Kidney epithelial cell (primary cell): ENCODE data around the gene FIBCD1. TPM values are rescaled to one million over a fixed set of nuclear protein-coding genes. Genes with fewer than 3 reads are reported as not detected.

ENCODE experiments used
- DNase-seq: peaks from one replicate; pipeline ENCODE4 v3.0.0-alpha.2; 2010; ENCODE audit warnings: low read depth
- H3K27me3 ChIP-seq: 2 replicates; pipeline ENCODE4 v1.6.0; 2011; ENCODE audit warnings: low read length; ENCODE audit not compliant: control insufficient read depth, insufficient read depth
- H3K36me3 ChIP-seq: 2 replicates; pipeline ENCODE4 v1.5.1; 2011; ENCODE audit warnings: low read length; ENCODE audit not compliant: control insufficient read depth, insufficient read depth
- H3K4me3 ChIP-seq: 2 replicates; pipeline ENCODE4 v1.5.1; 2011; ENCODE audit warnings: low read depth, mild to moderate bottlenecking, control low read depth, low read length
- total RNA-seq: library from RNA; depleted of rRNA; stranded (reverse); fragments of >200 nt; gene quantifications from 2 replicates; pipeline ENCODE4 v1.2.3, GENCODE V29; 2015
- TF ChIP-seq, protein P1 (sequence below): IDR thresholded peaks from 2 replicates; pipeline ENCODE4 v1.5.1; 2011; ENCODE audit warnings: mild to moderate bottlenecking, moderate library complexity, low read length, control low read depth, inconsistent platforms; ENCODE audit not compliant: insufficient read depth, poor library complexity, severe bottlenecking

The FIBCD1 gene
- total RNA-seq, 1 donor from 2014 or later = 2.6 TPM

DNA sequence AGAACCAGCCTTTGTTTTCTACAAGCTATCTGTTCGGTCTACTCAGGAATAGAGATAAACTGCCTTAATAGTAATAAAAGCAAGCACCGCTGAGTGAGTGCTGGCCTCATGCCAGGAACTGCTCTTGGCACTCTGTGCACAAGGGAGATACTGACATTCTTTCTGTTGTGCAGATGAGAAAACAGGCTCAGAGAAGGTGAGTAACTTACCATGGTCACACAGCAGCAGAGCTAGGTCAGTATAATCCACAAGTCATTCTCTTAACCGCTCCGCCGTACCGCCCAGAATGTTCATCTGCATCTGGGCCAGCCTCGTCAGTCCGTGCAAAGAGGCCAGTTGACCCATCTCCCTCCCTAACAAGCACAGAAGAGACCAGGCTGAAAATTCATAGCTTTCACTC is 69.8 kb downstream of the FIBCD1 start:
- Histone ChIP-seq H3K36me3 (peaks cover 3% of the 10 kb centered on the region), H3K4me3 (no peak overlapping the region), H3K27me3 (no peaks in the 10 kb centered on the region)
- DNase-seq = no peak
- TF ChIP-seq, protein P1, sequence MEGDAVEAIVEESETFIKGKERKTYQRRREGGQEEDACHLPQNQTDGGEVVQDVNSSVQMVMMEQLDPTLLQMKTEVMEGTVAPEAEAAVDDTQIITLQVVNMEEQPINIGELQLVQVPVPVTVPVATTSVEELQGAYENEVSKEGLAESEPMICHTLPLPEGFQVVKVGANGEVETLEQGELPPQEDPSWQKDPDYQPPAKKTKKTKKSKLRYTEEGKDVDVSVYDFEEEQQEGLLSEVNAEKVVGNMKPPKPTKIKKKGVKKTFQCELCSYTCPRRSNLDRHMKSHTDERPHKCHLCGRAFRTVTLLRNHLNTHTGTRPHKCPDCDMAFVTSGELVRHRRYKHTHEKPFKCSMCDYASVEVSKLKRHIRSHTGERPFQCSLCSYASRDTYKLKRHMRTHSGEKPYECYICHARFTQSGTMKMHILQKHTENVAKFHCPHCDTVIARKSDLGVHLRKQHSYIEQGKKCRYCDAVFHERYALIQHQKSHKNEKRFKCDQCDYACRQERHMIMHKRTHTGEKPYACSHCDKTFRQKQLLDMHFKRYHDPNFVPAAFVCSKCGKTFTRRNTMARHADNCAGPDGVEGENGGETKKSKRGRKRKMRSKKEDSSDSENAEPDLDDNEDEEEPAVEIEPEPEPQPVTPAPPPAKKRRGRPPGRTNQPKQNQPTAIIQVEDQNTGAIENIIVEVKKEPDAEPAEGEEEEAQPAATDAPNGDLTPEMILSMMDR = no peak

DNA sequence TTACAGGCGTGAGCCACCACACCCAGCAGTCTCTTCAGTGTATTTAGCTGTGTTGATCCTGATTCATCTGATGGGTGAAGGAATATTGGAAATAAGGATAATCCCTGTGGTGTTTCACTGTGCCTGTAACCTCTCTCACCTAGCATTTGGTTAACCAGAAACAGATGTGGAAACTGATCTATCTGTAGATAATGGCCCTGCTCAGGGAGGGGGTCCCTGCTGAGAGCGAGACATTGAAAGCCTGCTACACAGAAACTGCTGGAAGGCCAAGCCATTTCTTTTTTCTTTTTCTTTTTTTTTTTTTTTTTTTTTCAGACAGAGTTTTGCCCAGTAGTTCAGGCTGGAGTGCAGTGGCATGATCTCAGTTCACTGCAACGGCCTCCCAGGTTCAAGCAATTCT is 70.8 kb downstream of the FIBCD1 start:
- Histone ChIP-seq H3K27me3 (no peaks in the 10 kb centered on the region), H3K36me3 (peaks cover 3% of the 10 kb centered on the region), H3K4me3 (no peak overlapping the region)
- DNase-seq = no peak
- TF ChIP-seq, protein P1 = no peak

DNA sequence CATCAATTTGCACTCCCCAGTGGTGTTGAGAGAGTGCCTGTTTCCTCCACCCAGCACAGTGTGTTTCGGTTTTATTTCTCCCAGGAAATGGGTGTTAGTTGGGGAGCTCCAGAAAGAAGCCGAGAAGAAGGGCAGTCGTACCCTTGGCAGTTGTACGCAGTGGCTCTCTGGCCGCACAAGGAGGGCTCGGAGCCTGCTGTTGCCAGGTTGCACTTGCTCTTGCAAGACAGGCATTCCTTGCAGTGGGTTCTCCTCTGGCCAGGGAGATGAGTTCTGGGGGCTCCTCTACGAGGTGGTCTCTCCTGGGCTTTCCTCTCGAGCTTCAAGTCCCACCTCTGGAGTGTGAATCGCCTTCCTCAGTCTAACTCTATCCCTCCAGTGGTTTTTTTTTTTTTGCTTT is 71.5 kb downstream of the FIBCD1 start:
- Histone ChIP-seq H3K4me3 (no peak overlapping the region), H3K36me3 (peaks cover 1% of the 10 kb centered on the region), H3K27me3 (no peaks in the 10 kb centered on the region)
- DNase-seq = no peak
- TF ChIP-seq, protein P1 = no peak

DNA sequence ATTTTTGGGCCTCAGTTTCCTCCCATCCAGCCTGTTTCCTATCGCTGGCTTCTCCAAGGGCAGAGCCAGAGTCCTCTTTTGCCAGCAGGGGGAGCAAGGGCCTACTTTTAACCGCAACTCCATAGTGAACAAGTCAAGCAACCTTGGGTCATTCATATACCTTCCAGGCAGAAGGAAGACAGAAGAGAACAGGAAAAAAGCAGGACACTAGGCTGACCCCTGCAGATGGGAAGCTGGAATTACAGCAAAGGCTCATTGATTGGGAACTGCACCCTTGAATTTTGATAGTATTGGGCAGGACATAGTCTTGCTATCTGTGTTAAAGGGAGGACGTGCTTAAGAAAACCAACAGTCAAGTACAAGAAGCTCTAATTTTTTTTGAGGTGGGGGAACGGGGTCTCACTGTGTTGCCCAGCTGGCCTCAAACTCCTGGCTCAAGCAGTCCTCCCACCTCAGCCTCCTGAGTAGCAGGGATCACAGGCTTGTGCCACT is 72.5 kb downstream of the FIBCD1 start:
- Histone ChIP-seq H3K36me3 (peaks cover 1% of the 10 kb centered on the region), H3K27me3 (no peaks in the 10 kb centered on the region), H3K4me3 (no peak overlapping the region)
- peak; percentile 73 for DNase-seq
- TF ChIP-seq, protein P1 = peak; percentile 95

DNA sequence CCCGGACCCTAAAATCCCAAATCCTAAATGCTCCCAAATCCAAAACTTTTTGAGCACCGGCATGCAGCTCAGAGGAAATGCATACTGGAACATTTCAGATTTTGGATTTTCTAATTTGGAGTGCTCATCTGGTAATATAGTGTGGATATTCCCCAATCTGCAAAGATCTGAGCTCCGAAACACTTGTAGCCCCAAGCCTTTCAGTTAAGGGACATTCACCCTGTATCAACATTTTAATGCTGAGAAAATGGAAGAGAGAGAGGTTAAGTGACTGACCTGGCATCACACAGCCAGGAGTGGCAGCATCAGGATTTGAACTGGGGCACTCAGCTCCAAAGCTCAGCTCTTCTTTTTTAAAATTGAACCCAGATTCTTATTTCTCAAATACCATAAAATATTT is 73.1 kb downstream of the FIBCD1 start:
- Histone ChIP-seq H3K4me3 (no peak overlapping the region), H3K36me3 (peaks cover 1% of the 10 kb centered on the region), H3K27me3 (no peaks in the 10 kb centered on the region)
- DNase-seq = no peak
- TF ChIP-seq, protein P1 = no peak

DNA sequence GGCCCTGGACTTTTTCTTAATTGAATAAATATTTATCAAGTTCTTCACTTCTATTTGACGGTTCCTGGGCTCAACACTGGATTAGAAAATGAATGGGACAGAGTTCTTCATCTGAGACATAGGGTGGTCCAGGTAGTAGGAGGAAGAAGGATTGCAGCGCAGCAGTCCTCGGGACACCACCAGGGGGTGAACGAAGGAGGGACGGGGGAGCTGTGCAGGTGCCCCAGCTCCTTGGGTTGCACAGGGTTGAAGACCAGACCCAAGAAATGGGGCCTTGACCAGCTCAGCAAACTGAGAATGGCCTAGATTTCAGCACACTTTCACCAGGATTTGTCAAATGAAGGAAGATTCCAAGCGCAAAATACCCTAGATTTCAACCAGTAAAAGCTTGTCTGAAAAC is 74.5 kb downstream of the FIBCD1 start:
- TF ChIP-seq, protein P1 = no peak

More for the DNA sequence above, 74.5 kb downstream of the FIBCD1 start:
- Histone ChIP-seq H3K27me3 (no peaks in the 10 kb centered on the region), H3K36me3 (peaks cover 1% of the 10 kb centered on the region), H3K4me3 (no peak overlapping the region)
- DNase-seq = no peak
